IMR-90 (cell line): Measurements from ENCODE around the gene H2BW2. TPM values are rescaled to one million over a fixed set of nuclear protein-coding genes. Genes with fewer than 3 reads are reported as not detected.
"Not testable (repeated sequence)": the region's sequence is repeated elsewhere in the genome, so short reads cannot be mapped to it uniquely, and the experiment has no call there.

Source experiments
- ATAC-seq: fragments of 200-7000 bp; cut with Tn5 transposase; 2 replicates; pipeline ENCODE4 v1.9.1; 2020; ENCODE audit warnings: low read depth, mild to moderate bottlenecking, moderate library complexity
- BruUV-seq: library from RNA; stranded (reverse); fragments of 400-500 nt; replicated peaks from 2 replicates; lab custom pipeline; 2021; lab: Mats Ljungman, UMichigan
- CTCF ChIA-PET: fragments of 300-600 bp; formaldehyde crosslinking; extraction: SDS; loops from one replicate; lab custom pipeline; 2021; ENCODE audit warnings: antibody characterized with exemption; lab: Yijun Ruan, JAX
- POLR2A ChIA-PET: fragments of 300-600 bp; sonication (Branson Sonifier 250); formaldehyde crosslinking; loops from one replicate; lab custom pipeline; 2022; ENCODE audit warnings: antibody characterized with exemption; ENCODE audit not compliant: unreplicated experiment; lab: Charles Lee
- DNase-seq: peaks from one replicate; pipeline ENCODE4 v3.0.0; 2013
- H2AFZ ChIP-seq: replicated peaks from 2 replicates; pipeline ENCODE3; 2013; ENCODE audit warnings: low read length, mild to moderate bottlenecking; ENCODE audit not compliant: poor library complexity
- H2AK5ac ChIP-seq: 2 replicates; pipeline ENCODE4 v1.6.1; 2013; ENCODE audit warnings: low read depth, low read length, inconsistent platforms
- H2AK9ac ChIP-seq: replicated peaks from 2 replicates; pipeline ENCODE3; 2013; ENCODE audit warnings: mild to moderate bottlenecking, low read depth, low read length, moderate library complexity; ENCODE audit not compliant: poor library complexity
- H2BK120ac ChIP-seq: 2 replicates; pipeline ENCODE4 v1.6.1; 2013; ENCODE audit warnings: low read depth, low read length, inconsistent platforms
- H2BK15ac ChIP-seq: 3 replicates; pipeline ENCODE4 v1.6.1; 2013; ENCODE audit warnings: low read depth, low read length, inconsistent platforms
- H2BK20ac ChIP-seq: 2 replicates; pipeline ENCODE4 v1.6.1; 2013; ENCODE audit warnings: low read depth, mild to moderate bottlenecking, inconsistent platforms, low read length, moderate library complexity
- H2BK5ac ChIP-seq: 2 replicates; pipeline ENCODE4 v1.6.1; 2013; ENCODE audit warnings: mild to moderate bottlenecking, low read depth, low read length, inconsistent platforms; ENCODE audit not compliant: poor library complexity, severe bottlenecking
- H3K14ac ChIP-seq: replicated peaks from 2 replicates; pipeline ENCODE4 v1.6.1; 2013; ENCODE audit warnings: low read depth, low read length, inconsistent platforms
- H3K18ac ChIP-seq: 2 replicates; pipeline ENCODE4 v1.6.1; 2013; ENCODE audit warnings: low read depth, low read length, control low read depth
- H3K23ac ChIP-seq: 2 replicates; pipeline ENCODE4 v1.6.1; 2013; ENCODE audit warnings: low read depth, low read length, inconsistent platforms
- H3K27ac ChIP-seq: 2 replicates; pipeline ENCODE4 v1.5.1; 2013; ENCODE audit warnings: mild to moderate bottlenecking, control low read depth, low read length; ENCODE audit not compliant: insufficient read depth
- H3K27me3 ChIP-seq: 2 replicates; pipeline ENCODE4 v1.6.1; 2013; ENCODE audit warnings: low read length; ENCODE audit not compliant: control insufficient read depth, insufficient read depth
- H3K36me3 ChIP-seq: 2 replicates; pipeline ENCODE4 v1.6.1; 2013; ENCODE audit warnings: low read length, mixed read lengths; ENCODE audit not compliant: control insufficient read depth, insufficient read depth
- H3K4ac ChIP-seq: 2 replicates; pipeline ENCODE4 v1.6.1; 2013; ENCODE audit warnings: low read depth, low read length, inconsistent platforms
- H3K4me1 ChIP-seq: 2 replicates; pipeline ENCODE4 v1.6.1; 2013; ENCODE audit warnings: low read length, mixed read lengths; ENCODE audit not compliant: control insufficient read depth, insufficient read depth
- H3K4me2 ChIP-seq: 2 replicates; pipeline ENCODE4 v1.6.1; 2013; ENCODE audit warnings: low read depth, mild to moderate bottlenecking, control low read depth, low read length, moderate library complexity
- H3K4me3 ChIP-seq: 2 replicates; pipeline ENCODE4 v1.5.1; 2013; ENCODE audit warnings: low read depth, mild to moderate bottlenecking, control low read depth, low read length, moderate library complexity; ENCODE audit not compliant: insufficient read depth
- H3K56ac ChIP-seq: 2 replicates; pipeline ENCODE4 v1.6.1; 2013; ENCODE audit warnings: low read length, inconsistent platforms; ENCODE audit not compliant: insufficient read depth; ENCODE audit errors: extremely low read depth
- H3K79me1 ChIP-seq, 2 experiments: 2 replicates each; pipeline ENCODE4 v1.6.1; 2013; ENCODE audit warnings: low read length in 2 of 2, inconsistent platforms in 1 of 2, low read depth in 1 of 2
- H3K9ac ChIP-seq: 2 replicates; pipeline ENCODE4 v1.6.1; 2013; ENCODE audit warnings: low read depth, low read length, control low read depth
- H3K9me1 ChIP-seq: 2 replicates; pipeline ENCODE4 v1.6.1; 2013; ENCODE audit warnings: low read length, inconsistent platforms; ENCODE audit not compliant: insufficient read depth
- H3K9me3 ChIP-seq: 2 replicates; pipeline ENCODE4 v1.6.1; 2013; ENCODE audit warnings: low read length; ENCODE audit not compliant: control insufficient read depth, insufficient read depth
- H4K20me1 ChIP-seq: 2 replicates; pipeline ENCODE4 v1.6.1; 2013; ENCODE audit warnings: low read length, inconsistent platforms; ENCODE audit not compliant: insufficient read depth
- H4K5ac ChIP-seq: 2 replicates; pipeline ENCODE4 v1.6.1; 2013; ENCODE audit warnings: mild to moderate bottlenecking, low read depth, low read length, control low read depth
- H4K8ac ChIP-seq, 2 experiments: 2 replicates each; pipeline ENCODE4 v1.6.1; 2013; ENCODE audit warnings: low read depth in 2 of 2, low read length in 2 of 2, control low read depth in 1 of 2, inconsistent platforms in 1 of 2
- H4K91ac ChIP-seq: 2 replicates; pipeline ENCODE4 v1.6.1; 2013; ENCODE audit warnings: low read depth, low read length, inconsistent platforms; ENCODE audit not compliant: insufficient read depth
- WGBS, 2 experiments: methylation state at CpG; one replicate each; pipeline versions ENCODE4 v1.1.5 to v1.1.7; 2013; ENCODE audit warnings: missing lambda C conversion rate in 2 of 2; ENCODE audit not compliant: insufficient read length in 1 of 2; ENCODE audit errors: extremely low coverage in 2 of 2; 5-methylcytosine and 5-hydroxymethylcytosine counted together
- dilution Hi-C: fragments of 300-500 bp; cut with HindIII; formaldehyde crosslinking; loops from one replicate; pipeline ENCODE4 v1.14.3; 2018; ENCODE audit warnings: low sequenced_read_pairs; ENCODE audit not compliant: unreplicated experiment
- in situ Hi-C: fragments of 300-500 bp; cut with MboI; formaldehyde crosslinking; loops from 3 replicates; pipeline ENCODE4 v1.14.3; 2019; ENCODE audit warnings: low sequenced_read_pairs, inconsistent platforms, mixed read lengths
- intact Hi-C: fragments of 100-400 bp; cut with micrococcal nuclease; formaldehyde crosslinking; loops from 2 replicates; pipeline ENCODE4 v1.10.0; 2022
- polyA plus RNA-seq, 3 experiments: library from polyadenylated mRNA; depleted of rRNA; stranded (reverse); fragments of >200 nt; gene quantifications; 2 replicates each; pipeline ENCODE4 v1.2.3, GENCODE V29; 2012; ENCODE audit warnings: low replicate concordance in 1 of 3
- total RNA-seq: library from RNA; depleted of rRNA; stranded (reverse); fragments of >200 nt; gene quantifications from 2 replicates; pipeline ENCODE4 v1.2.3, GENCODE V29; 2012

The H2BW2 gene
- total and polyA plus RNA-seq, 2 of the 4 experiments (the other 2 are of a cell fraction): not detected

DNA sequence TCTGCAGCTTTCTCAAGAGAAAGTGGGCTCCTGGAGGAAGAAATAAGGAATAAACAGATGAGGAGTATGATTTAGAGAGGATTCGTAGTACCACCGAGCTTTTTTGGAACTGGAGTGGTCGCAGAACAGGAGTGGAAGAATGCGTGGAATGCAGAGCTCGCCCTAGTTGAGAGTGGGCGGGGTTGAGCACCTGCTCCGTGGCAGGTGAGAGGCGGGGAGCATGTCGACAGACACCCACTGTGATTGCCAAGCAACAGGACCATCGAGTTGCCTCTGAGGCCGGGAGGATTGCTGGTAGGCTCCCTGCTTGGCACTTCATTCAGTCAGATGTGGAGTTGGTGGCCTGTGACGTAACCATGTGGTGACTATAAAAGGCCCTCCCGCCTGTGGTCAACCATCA, 15.2 kb downstream of the H2BW2 start:
- BruUV-seq, H4K5ac ChIP-seq, dilution Hi-C loops, H3K14ac ChIP-seq, H3K9me1 ChIP-seq, H3K4me3 ChIP-seq, H3K27me3 ChIP-seq, H2BK15ac ChIP-seq, H3K18ac ChIP-seq, H4K20me1 ChIP-seq, H3K79me1 ChIP-seq, H2AK5ac ChIP-seq, H3K36me3 ChIP-seq, ATAC-seq, H3K9ac ChIP-seq, POLR2A ChIA-PET, H2BK5ac ChIP-seq, H2AK9ac ChIP-seq, CTCF ChIA-PET, H3K4ac ChIP-seq, H3K4me2 ChIP-seq, intact Hi-C loops, H3K23ac ChIP-seq, DNase-seq, H3K27ac ChIP-seq, in situ Hi-C loops, H2BK20ac ChIP-seq, H3K4me1 ChIP-seq, H2AFZ ChIP-seq, H3K9me3 ChIP-seq, H2BK120ac ChIP-seq, H4K8ac ChIP-seq, H4K91ac ChIP-seq, H3K56ac ChIP-seq: not testable (repeated sequence)
- no CpG with 5 or more reads among the region's 13 CpGs for WGBS, 2 experiments

DNA sequence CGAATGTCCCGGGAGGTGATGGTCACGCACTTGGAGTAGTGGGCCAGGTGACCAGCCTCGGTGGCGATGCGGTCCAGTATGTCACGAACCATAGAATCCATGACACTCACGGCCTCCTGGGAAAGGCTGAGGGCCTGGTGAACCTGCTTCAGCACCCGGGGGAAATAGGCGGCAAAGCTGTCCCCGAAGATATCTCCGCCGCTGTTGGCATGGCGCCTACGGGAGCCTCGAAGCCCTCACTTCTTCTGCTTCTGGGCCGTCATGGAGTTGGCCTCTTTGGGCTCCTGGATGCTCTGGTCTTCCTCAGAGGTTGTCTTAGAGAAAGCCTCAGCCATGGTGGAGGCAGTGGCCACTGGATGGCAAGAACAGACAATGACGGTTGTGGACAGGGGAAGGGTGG, 22.9 kb downstream of the H2BW2 start:
- H3K18ac ChIP-seq, POLR2A ChIA-PET, H3K56ac ChIP-seq, H3K4me3 ChIP-seq, dilution Hi-C loops, BruUV-seq, H2AFZ ChIP-seq, H2BK5ac ChIP-seq, H3K4me1 ChIP-seq, H4K20me1 ChIP-seq, H3K79me1 ChIP-seq, H3K4ac ChIP-seq, intact Hi-C loops, H3K27me3 ChIP-seq, H2AK9ac ChIP-seq, ATAC-seq, H3K36me3 ChIP-seq, H3K9me3 ChIP-seq, H3K9ac ChIP-seq, DNase-seq, H3K27ac ChIP-seq, H3K23ac ChIP-seq, H4K91ac ChIP-seq, H2BK15ac ChIP-seq, H2BK20ac ChIP-seq, H3K14ac ChIP-seq, H3K4me2 ChIP-seq, in situ Hi-C loops, CTCF ChIA-PET, H2BK120ac ChIP-seq, H4K8ac ChIP-seq, H4K5ac ChIP-seq, H3K9me1 ChIP-seq, H2AK5ac ChIP-seq: not testable (repeated sequence)
- WGBS, 2 experiments: no CpG with 5 or more reads among the region's 18 CpGs
